Ishikawa (cell line): ENCODE results near the gene HOXA4.
A peak's percentile ranks its signal among the peaks of the same experiment; 100 is the strongest.

Source experiments
- CEBPB ChIP-seq: IDR thresholded peaks from 2 replicates; pipeline ENCODE4 v1.6.1; 2012
- CREB1 ChIP-seq: IDR thresholded peaks from 2 replicates; pipeline ENCODE4 v1.6.1; 2012; ENCODE audit warnings: low read depth
- EGR1 ChIP-seq: IDR thresholded peaks from 2 replicates; pipeline ENCODE4 v1.6.1; 2012
- EP300 ChIP-seq: IDR thresholded peaks from 2 replicates; pipeline ENCODE4 v1.6.1; 2012; ENCODE audit warnings: borderline replicate concordance
- FOXM1 ChIP-seq: IDR thresholded peaks from 2 replicates; pipeline ENCODE4 v1.6.1; 2012; ENCODE audit warnings: low read depth, borderline replicate concordance
- RAD21 ChIP-seq: IDR thresholded peaks from 2 replicates; pipeline ENCODE4 v1.6.1; 2012; ENCODE audit warnings: low read depth
- TAF1 ChIP-seq: IDR thresholded peaks from 2 replicates; pipeline ENCODE4 v1.6.1; 2012; ENCODE audit warnings: low read depth, mild to moderate bottlenecking
- TCF12 ChIP-seq: IDR thresholded peaks from 2 replicates; pipeline ENCODE4 v1.6.1; 2012; ENCODE audit warnings: low read depth
- TEAD4 ChIP-seq: IDR thresholded peaks from 2 replicates; pipeline ENCODE4 v1.6.1; 2012
- YY1 ChIP-seq: IDR thresholded peaks from 2 replicates; pipeline ENCODE4 v1.6.1; 2012; ENCODE audit warnings: low read depth
- ZBTB7A ChIP-seq: IDR thresholded peaks from 2 replicates; pipeline ENCODE4 v1.6.1; 2012; ENCODE audit warnings: low read depth
- TF ChIP-seq, protein P1 (sequence below): IDR thresholded peaks from 2 replicates; pipeline ENCODE4 v1.6.1; 2012
- TF ChIP-seq, protein P2 (sequence below): IDR thresholded peaks from 2 replicates; pipeline ENCODE4 v1.6.1; 2012; ENCODE audit warnings: low read depth, mild to moderate bottlenecking
- TF ChIP-seq, protein P3 (sequence below): IDR thresholded peaks from 2 replicates; pipeline ENCODE4 v1.6.1; 2012

DNA sequence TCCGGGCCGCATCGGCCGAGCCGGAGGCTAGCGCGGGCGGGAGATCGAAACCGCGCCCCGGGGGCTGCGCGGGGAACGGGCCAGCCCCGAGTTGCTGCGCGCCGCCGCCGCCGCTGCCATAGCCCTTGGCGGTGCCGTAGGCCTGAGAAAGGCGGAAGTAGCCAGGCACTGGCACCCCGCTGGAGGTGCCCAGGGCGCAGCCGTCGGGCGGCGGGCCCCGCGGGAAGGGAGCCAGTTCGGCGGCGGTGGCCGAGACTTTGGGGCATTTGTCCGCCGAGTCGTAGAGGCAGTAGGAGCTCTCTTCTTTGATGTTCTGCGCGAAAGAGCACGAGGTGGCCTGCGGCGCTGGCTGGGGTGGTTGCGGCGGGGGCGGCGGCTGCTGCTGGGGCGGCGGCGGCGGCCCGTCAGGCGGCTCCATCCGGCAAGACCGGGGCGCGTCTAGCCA lies 43.0 kb upstream of the HOXA4 start:
- TF ChIP-seq, protein P1, sequence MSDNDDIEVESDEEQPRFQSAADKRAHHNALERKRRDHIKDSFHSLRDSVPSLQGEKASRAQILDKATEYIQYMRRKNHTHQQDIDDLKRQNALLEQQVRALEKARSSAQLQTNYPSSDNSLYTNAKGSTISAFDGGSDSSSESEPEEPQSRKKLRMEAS = peak; percentile 71
- TF ChIP-seq TEAD4 (no peak), ZBTB7A (no peak), CREB1 (no peak), EP300 (peak; percentile 35), YY1 (peak; percentile 58; the same call in 1 of the 2 replicates), RAD21 (no peak), FOXM1 (no peak), CEBPB (no peak), EGR1 (no peak; the same call in 1 of the 2 replicates), TAF1 (peak; percentile 62; the same call in 1 of the 2 replicates), TCF12 (no peak)
- TF ChIP-seq, protein P2, sequence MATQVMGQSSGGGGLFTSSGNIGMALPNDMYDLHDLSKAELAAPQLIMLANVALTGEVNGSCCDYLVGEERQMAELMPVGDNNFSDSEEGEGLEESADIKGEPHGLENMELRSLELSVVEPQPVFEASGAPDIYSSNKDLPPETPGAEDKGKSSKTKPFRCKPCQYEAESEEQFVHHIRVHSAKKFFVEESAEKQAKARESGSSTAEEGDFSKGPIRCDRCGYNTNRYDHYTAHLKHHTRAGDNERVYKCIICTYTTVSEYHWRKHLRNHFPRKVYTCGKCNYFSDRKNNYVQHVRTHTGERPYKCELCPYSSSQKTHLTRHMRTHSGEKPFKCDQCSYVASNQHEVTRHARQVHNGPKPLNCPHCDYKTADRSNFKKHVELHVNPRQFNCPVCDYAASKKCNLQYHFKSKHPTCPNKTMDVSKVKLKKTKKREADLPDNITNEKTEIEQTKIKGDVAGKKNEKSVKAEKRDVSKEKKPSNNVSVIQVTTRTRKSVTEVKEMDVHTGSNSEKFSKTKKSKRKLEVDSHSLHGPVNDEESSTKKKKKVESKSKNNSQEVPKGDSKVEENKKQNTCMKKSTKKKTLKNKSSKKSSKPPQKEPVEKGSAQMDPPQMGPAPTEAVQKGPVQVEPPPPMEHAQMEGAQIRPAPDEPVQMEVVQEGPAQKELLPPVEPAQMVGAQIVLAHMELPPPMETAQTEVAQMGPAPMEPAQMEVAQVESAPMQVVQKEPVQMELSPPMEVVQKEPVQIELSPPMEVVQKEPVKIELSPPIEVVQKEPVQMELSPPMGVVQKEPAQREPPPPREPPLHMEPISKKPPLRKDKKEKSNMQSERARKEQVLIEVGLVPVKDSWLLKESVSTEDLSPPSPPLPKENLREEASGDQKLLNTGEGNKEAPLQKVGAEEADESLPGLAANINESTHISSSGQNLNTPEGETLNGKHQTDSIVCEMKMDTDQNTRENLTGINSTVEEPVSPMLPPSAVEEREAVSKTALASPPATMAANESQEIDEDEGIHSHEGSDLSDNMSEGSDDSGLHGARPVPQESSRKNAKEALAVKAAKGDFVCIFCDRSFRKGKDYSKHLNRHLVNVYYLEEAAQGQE = no peak
- TF ChIP-seq, protein P3, sequence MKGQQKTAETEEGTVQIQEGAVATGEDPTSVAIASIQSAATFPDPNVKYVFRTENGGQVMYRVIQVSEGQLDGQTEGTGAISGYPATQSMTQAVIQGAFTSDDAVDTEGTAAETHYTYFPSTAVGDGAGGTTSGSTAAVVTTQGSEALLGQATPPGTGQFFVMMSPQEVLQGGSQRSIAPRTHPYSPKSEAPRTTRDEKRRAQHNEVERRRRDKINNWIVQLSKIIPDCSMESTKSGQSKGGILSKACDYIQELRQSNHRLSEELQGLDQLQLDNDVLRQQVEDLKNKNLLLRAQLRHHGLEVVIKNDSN = no peak; the same call in 1 of the 2 replicates
